SK-N-SH treated with all-trans-retinoic acid at 6 μM for 48 hours (cell line): ENCODE results near the gene FAM24A.

ENCODE experiments used
- ARNTL ChIP-seq: fragments of 450-650 bp; formaldehyde crosslinking; IDR thresholded peaks from 2 replicates; pipeline ENCODE4 v1.5.0; 2020; ENCODE audit warnings: low read depth, mild to moderate bottlenecking, moderate library complexity, borderline replicate concordance
- CREB5 ChIP-seq: fragments of 250-450 bp; sonication (Bioruptor Pico); IDR thresholded peaks from 2 replicates; pipeline ENCODE4 v1.5.1; 2020; ENCODE audit warnings: low read depth, mild to moderate bottlenecking, moderate library complexity
- ESRRG ChIP-seq: fragments of 250-450 bp; sonication (Bioruptor Pico); IDR thresholded peaks from 2 replicates; pipeline ENCODE4 v1.6.1; 2021; ENCODE audit warnings: mild to moderate bottlenecking
- SNAI2 ChIP-seq: fragments of 250-450 bp; sonication (Bioruptor Pico); IDR thresholded peaks from 2 replicates; pipeline ENCODE4 v1.5.0; 2020; ENCODE audit warnings: mild to moderate bottlenecking, moderate library complexity
- TCF4 ChIP-seq: fragments of 250-450 bp; sonication (Bioruptor Pico); IDR thresholded peaks from 2 replicates; pipeline ENCODE4 v1.8.0; 2021; ENCODE audit warnings: mild to moderate bottlenecking, moderate library complexity, borderline replicate concordance
- ZC3H10 ChIP-seq: fragments of 250-450 bp; sonication (Bioruptor Pico); IDR thresholded peaks from 2 replicates; pipeline ENCODE4 v1.5.1; 2021; ENCODE audit warnings: mild to moderate bottlenecking, moderate library complexity
- ZFP3 ChIP-seq: fragments of 250-450 bp; sonication (Bioruptor Pico); IDR thresholded peaks from 2 replicates; pipeline ENCODE4 v1.5.0; 2020; ENCODE audit warnings: mild to moderate bottlenecking, moderate library complexity
- ZFP30 ChIP-seq: fragments of 450-650 bp; formaldehyde crosslinking; IDR thresholded peaks from 2 replicates; pipeline ENCODE4 v1.5.0; 2022; ENCODE audit warnings: mild to moderate bottlenecking, moderate library complexity
- ZNF565 ChIP-seq: fragments of 450-650 bp; formaldehyde crosslinking; conservative IDR thresholded peaks from 2 replicates; pipeline ENCODE4 v1.5.0; 2020; ENCODE audit warnings: low read depth, mild to moderate bottlenecking, moderate library complexity
- TF ChIP-seq, protein P1 (sequence below): fragments of 250-450 bp; sonication (Bioruptor Pico); IDR thresholded peaks from 2 replicates; pipeline ENCODE4 v1.5.0; 2020; ENCODE audit warnings: mild to moderate bottlenecking, moderate library complexity
- TF ChIP-seq, protein P2 (sequence below): fragments of 250-450 bp; sonication (Bioruptor Pico); IDR thresholded peaks from 2 replicates; pipeline ENCODE4 v1.8.0; 2020; ENCODE audit warnings: mild to moderate bottlenecking, moderate library complexity, borderline replicate concordance
- TF ChIP-seq, protein P3 (sequence below): fragments of 250-450 bp; sonication (Bioruptor Pico); IDR thresholded peaks from 2 replicates; pipeline ENCODE4 v1.5.1; 2021; ENCODE audit warnings: mild to moderate bottlenecking, moderate library complexity

DNA sequence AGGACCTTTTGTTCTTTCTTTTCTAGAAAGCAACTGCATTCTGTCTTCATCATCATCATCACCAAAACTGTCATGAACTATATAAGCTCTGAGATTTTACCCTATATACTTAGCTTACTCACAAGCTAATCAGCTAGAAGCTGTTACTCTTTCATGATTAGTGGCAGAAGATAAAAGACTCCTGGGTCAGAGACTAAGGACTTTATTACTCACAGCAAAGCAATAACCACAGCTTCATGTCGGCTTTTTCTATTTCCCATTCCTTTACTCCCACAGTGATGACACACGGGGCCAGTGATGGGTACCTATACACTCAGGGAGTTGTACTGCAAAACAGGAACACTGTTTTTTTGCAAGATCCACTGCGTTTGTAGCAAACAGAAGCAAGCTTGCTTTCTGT, 52.0 kb downstream of the FAM24A start:
- TF ChIP-seq ESRRG (no peak), ARNTL (CRISPR knock-in tag) (no peak), SNAI2 (CRISPR knock-in tag) (no peak), ZFP30 (CRISPR knock-in tag) (no peak), ZFP3 (CRISPR knock-in tag) (no peak), ZC3H10 (CRISPR knock-in tag) (no peak), TCF4 (CRISPR knock-in tag) (no peak), ZNF565 (CRISPR knock-in tag) (no peak), CREB5 (CRISPR knock-in tag) (no peak)
- TF ChIP-seq, protein P1, sequence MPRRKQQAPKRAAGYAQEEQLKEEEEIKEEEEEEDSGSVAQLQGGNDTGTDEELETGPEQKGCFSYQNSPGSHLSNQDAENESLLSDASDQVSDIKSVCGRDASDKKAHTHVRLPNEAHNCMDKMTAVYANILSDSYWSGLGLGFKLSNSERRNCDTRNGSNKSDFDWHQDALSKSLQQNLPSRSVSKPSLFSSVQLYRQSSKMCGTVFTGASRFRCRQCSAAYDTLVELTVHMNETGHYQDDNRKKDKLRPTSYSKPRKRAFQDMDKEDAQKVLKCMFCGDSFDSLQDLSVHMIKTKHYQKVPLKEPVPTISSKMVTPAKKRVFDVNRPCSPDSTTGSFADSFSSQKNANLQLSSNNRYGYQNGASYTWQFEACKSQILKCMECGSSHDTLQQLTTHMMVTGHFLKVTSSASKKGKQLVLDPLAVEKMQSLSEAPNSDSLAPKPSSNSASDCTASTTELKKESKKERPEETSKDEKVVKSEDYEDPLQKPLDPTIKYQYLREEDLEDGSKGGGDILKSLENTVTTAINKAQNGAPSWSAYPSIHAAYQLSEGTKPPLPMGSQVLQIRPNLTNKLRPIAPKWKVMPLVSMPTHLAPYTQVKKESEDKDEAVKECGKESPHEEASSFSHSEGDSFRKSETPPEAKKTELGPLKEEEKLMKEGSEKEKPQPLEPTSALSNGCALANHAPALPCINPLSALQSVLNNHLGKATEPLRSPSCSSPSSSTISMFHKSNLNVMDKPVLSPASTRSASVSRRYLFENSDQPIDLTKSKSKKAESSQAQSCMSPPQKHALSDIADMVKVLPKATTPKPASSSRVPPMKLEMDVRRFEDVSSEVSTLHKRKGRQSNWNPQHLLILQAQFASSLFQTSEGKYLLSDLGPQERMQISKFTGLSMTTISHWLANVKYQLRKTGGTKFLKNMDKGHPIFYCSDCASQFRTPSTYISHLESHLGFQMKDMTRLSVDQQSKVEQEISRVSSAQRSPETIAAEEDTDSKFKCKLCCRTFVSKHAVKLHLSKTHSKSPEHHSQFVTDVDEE (CRISPR knock-in tag) = no peak
- TF ChIP-seq, protein P2, sequence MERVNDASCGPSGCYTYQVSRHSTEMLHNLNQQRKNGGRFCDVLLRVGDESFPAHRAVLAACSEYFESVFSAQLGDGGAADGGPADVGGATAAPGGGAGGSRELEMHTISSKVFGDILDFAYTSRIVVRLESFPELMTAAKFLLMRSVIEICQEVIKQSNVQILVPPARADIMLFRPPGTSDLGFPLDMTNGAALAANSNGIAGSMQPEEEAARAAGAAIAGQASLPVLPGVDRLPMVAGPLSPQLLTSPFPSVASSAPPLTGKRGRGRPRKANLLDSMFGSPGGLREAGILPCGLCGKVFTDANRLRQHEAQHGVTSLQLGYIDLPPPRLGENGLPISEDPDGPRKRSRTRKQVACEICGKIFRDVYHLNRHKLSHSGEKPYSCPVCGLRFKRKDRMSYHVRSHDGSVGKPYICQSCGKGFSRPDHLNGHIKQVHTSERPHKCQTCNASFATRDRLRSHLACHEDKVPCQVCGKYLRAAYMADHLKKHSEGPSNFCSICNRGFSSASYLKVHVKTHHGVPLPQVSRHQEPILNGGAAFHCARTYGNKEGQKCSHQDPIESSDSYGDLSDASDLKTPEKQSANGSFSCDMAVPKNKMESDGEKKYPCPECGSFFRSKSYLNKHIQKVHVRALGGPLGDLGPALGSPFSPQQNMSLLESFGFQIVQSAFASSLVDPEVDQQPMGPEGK (CRISPR knock-in tag) = no peak
- TF ChIP-seq, protein P3, sequence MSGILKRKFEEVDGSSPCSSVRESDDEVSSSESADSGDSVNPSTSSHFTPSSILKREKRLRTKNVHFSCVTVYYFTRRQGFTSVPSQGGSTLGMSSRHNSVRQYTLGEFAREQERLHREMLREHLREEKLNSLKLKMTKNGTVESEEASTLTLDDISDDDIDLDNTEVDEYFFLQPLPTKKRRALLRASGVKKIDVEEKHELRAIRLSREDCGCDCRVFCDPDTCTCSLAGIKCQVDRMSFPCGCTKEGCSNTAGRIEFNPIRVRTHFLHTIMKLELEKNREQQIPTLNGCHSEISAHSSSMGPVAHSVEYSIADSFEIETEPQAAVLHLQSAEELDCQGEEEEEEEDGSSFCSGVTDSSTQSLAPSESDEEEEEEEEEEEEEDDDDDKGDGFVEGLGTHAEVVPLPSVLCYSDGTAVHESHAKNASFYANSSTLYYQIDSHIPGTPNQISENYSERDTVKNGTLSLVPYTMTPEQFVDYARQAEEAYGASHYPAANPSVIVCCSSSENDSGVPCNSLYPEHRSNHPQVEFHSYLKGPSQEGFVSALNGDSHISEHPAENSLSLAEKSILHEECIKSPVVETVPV (CRISPR knock-in tag) = no peak
